Astrocyte (in vitro differentiated cells and primary cell): ENCODE results near the gene FAM184B.

ENCODE experiments used
- EZH2 ChIP-seq: IDR thresholded peaks from 2 replicates; pipeline ENCODE4 v1.6.1; 2012; ENCODE audit warnings: mild to moderate bottlenecking, low read length, inconsistent platforms; ENCODE audit not compliant: insufficient read depth
- TF ChIP-seq, protein P1 (sequence below): IDR thresholded peaks from 2 replicates; pipeline ENCODE4 v1.5.1; 2011; ENCODE audit warnings: low read depth, mild to moderate bottlenecking, inconsistent platforms, low read length, moderate library complexity; ENCODE audit not compliant: insufficient read depth

DNA sequence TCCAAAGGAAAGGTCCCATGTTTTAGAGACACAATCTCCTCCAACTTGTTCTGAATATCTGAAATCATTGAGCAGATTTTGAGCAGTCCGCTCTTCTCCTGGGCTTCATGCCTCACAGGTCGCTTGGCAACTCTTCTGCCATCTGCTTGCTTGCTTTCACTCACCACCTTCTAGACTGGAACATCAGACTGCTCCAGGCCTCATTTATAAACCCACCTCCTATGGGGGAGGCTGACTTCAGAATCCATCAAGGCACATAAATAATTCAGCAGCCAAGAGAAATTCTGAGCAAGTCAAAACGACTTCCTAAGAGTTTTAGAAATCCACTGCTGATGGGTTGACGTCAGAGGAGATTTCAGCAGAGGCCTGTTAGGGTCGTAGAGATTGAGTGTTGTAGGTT, 64.1 kb downstream of the FAM184B start:
- TF ChIP-seq, protein P1, sequence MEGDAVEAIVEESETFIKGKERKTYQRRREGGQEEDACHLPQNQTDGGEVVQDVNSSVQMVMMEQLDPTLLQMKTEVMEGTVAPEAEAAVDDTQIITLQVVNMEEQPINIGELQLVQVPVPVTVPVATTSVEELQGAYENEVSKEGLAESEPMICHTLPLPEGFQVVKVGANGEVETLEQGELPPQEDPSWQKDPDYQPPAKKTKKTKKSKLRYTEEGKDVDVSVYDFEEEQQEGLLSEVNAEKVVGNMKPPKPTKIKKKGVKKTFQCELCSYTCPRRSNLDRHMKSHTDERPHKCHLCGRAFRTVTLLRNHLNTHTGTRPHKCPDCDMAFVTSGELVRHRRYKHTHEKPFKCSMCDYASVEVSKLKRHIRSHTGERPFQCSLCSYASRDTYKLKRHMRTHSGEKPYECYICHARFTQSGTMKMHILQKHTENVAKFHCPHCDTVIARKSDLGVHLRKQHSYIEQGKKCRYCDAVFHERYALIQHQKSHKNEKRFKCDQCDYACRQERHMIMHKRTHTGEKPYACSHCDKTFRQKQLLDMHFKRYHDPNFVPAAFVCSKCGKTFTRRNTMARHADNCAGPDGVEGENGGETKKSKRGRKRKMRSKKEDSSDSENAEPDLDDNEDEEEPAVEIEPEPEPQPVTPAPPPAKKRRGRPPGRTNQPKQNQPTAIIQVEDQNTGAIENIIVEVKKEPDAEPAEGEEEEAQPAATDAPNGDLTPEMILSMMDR, result no peak
- TF ChIP-seq EZH2, result no peak
